Measurements from ENCODE around the gene SLC12A8. TPM values are rescaled to one million over a fixed set of nuclear protein-coding genes. Genes with fewer than 3 reads are reported as not detected.

SLC12A8 gene
- total and polyA plus RNA-seq, 2 of the 13 experiments (the other 11 are each of a cell fraction or from before 2014, with no cell fraction given), result 0.44 to 0.71 TPM

- no peak for TF ChIP-seq FOXJ3 (CRISPR knock-in tag; IDR thresholded peaks at IDR 0.05; ENCODE audit: borderline replicate concordance)
- TF ChIP-seq FOSL1 (CRISPR knock-in tag; IDR thresholded peaks at IDR 0.05; ENCODE audit: borderline replicate concordance), result no peak
- TF ChIP-seq EHMT2 (IDR thresholded peaks at IDR 0.05; ENCODE audit: borderline replicate concordance, low read depth, low read length), result no peak
- peak; percentile 28; the same call in 1 of the 2 replicates for TF ChIP-seq PHF8 (CRISPR knock-in tag; IDR thresholded peaks at IDR 0.05)
- no peak for TF ChIP-seq NFYC (CRISPR knock-in tag; IDR thresholded peaks at IDR 0.05)
- no peak for TF ChIP-seq TOE1 (CRISPR knock-in tag; IDR thresholded peaks at IDR 0.05)
- no peak for TF ChIP-seq ZNF276 (CRISPR knock-in tag; IDR thresholded peaks at IDR 0.05; ENCODE audit: low read depth)
- no peak for TF ChIP-seq HDAC6 (IDR thresholded peaks at IDR 0.05; ENCODE audit: low read depth, low read length)
- TF ChIP-seq ZNF468 (CRISPR knock-in tag; IDR thresholded peaks at IDR 0.05), result no peak
- no peak for TF ChIP-seq CEBPG (CRISPR knock-in tag; IDR thresholded peaks at IDR 0.05)
- TF ChIP-seq KIAA2018 (CRISPR knock-in tag; IDR thresholded peaks at IDR 0.05; ENCODE audit: borderline replicate concordance), result no peak
- no peak for TF ChIP-seq ZNF562 (CRISPR knock-in tag; IDR thresholded peaks at IDR 0.05; ENCODE audit: borderline replicate concordance)
- TF ChIP-seq ZFP36 (IDR thresholded peaks at IDR 0.05; ENCODE audit: borderline replicate concordance, low read depth, low read length, partially characterized antibody), result no peak
Measured at GRCh38 chr3:125212509-125213363, at the start of gene SLC12A8 (continued).

Data from HepG2 (cell line).